Activated CD8-positive, alpha-beta memory T cell treated with anti-CD3 and anti-CD28 coated beads, Interleukin-2, amount 50 U/mL, for 48 hours (primary cell): ENCODE data around the gene UBR4.

Experiments
- DNase-seq: peaks from one replicate; pipeline ENCODE4 v3.0.0-alpha.2; 2020

Gene UBR4

GRCh38 chr1:19032701-19033514, 177.2 kb downstream of the UBR4 start:
- no peak for DNase-seq

- DNase-seq: no peak
These were observed 177.7 kb downstream of the UBR4 start for GRCh38 chr1:19032413-19032695.

- no peak for DNase-seq
These were observed 180.6 kb downstream of the UBR4 start for GRCh38 chr1:19029191-19030085.

- no peak for DNase-seq
These were observed 181.4 kb downstream of the UBR4 start for GRCh38 chr1:19028546-19029129.

- no peak for DNase-seq
These were observed 182.0 kb downstream of the UBR4 start for GRCh38 chr1:19028110-19028509.
